ENCODE data around the gene APBB1.

GRCh38 chr11:6417907-6418556, 862 bp downstream of the APBB1 start:
- TF ChIP-seq MAX (IDR thresholded peaks at IDR 0.05; ENCODE audit: low read depth, low read length) (no peak), CTCF (IDR thresholded peaks at IDR 0.05; ENCODE audit: low read depth, low read length) (no peak), POLR2A (IDR thresholded peaks at IDR 0.05; ENCODE audit: extremely low read depth, insufficient read length) (no peak), MYC (IDR thresholded peaks at IDR 0.05; ENCODE audit: low read depth, low read length) (no peak)

Measured in NB4 (cell line).